ENCODE measurements around the gene GALNT14.

GRCh38 chr2:31038385-31038784 is 99.9 kb downstream of the GALNT14 start:
- TF ChIP-seq CTCF (IDR thresholded peaks at IDR 0.05) (no peak), POLR2A (IDR thresholded peaks at IDR 0.05) (no peak), POLR2AphosphoS5 (IDR thresholded peaks at IDR 0.05) (no peak), EP300 (IDR thresholded peaks at IDR 0.05) (no peak)
